Endothelial cell of umbilical vein (primary cell): ENCODE data around the gene FNBP1L. TPM values are rescaled to one million over a fixed set of nuclear protein-coding genes. Genes with fewer than 3 reads are reported as not detected.
A peak's percentile ranks its signal among the peaks of the same experiment; 100 is the strongest.

ENCODE experiments used
- BruUV-seq: library from RNA; stranded (reverse); fragments of 400-500 nt; replicated peaks from 2 replicates; lab custom pipeline; 2021; lab: Mats Ljungman, UMichigan
- CTCF ChIA-PET: fragments of 300-600, 350-600 bp; sonication (Branson Sonifier 250); formaldehyde crosslinking; loops from one replicate; lab custom pipeline; 2021; ENCODE audit warnings: antibody characterized with exemption, inconsistent platforms; lab: Charles Lee
- POLR2A ChIA-PET: fragments of 300-600, 350-600 bp; sonication (Branson Sonifier 250); formaldehyde crosslinking; loops from one replicate; lab custom pipeline; 2021; ENCODE audit warnings: antibody characterized with exemption, inconsistent platforms; lab: Charles Lee
- DNase-seq: peaks from one replicate; pipeline ENCODE4 v3.0.0-alpha.2; 2011; ENCODE audit warnings: low read depth, low spot score
- FAIRE-seq: peaks from 2 replicates; lab custom pipeline; 2011; peaks lifted over from hg19 to GRCh38; lab: Jason Lieb, UNC
- H2AFZ ChIP-seq: 2 replicates; pipeline ENCODE4 v1.6.0; 2012; ENCODE audit warnings: low read depth, low read length, control low read depth, inconsistent platforms
- H3K27ac ChIP-seq: 2 replicates; pipeline ENCODE4 v1.5.1; 2011; ENCODE audit warnings: low read depth, mild to moderate bottlenecking, control low read depth, low read length, moderate library complexity; ENCODE audit not compliant: insufficient read depth
- H3K27me3 ChIP-seq, 2 experiments: 2 replicates each; pipeline versions ENCODE4 v1.6.0 to v1.6.1; 2011; ENCODE audit warnings: low read length in 2 of 2, mixed read lengths in 1 of 2; ENCODE audit not compliant: control insufficient read depth in 2 of 2, insufficient read depth in 2 of 2
- H3K36me3 ChIP-seq, 2 experiments: 2 replicates in 1 of 2; 3 replicates in 1 of 2; pipeline ENCODE4 v1.5.1; 2011; ENCODE audit warnings: low read length in 2 of 2, mild to moderate bottlenecking in 1 of 2, moderate library complexity in 1 of 2; ENCODE audit not compliant: control insufficient read depth in 2 of 2, insufficient read depth in 2 of 2; ENCODE audit errors: extremely low read depth in 1 of 2
- H3K4me1 ChIP-seq: 3 replicates; pipeline ENCODE4 v1.5.1; 2011; ENCODE audit warnings: mild to moderate bottlenecking, low read length; ENCODE audit not compliant: control insufficient read depth, insufficient read depth; ENCODE audit errors: extremely low read depth
- H3K4me2 ChIP-seq: 2 replicates; pipeline ENCODE4 v1.6.1; 2011; ENCODE audit warnings: low read length, control low read depth, mixed read lengths; ENCODE audit not compliant: insufficient read depth
- H3K4me3 ChIP-seq, 3 experiments: fragments of 200-600 bp in 1 of 3; sonication (generic), shearing (Covaris generic) in 1 of 3; replicated peaks in 1 of 3; 2 replicates each; pipeline ENCODE4 v1.5.1; 2011 to 2016; ENCODE audit warnings: control low read depth in 3 of 3, low read length in 3 of 3, mild to moderate bottlenecking in 2 of 3, inconsistent platforms in 1 of 3, low read depth in 1 of 3, moderate library complexity in 1 of 3; ENCODE audit not compliant: insufficient read depth in 1 of 3
- H3K79me2 ChIP-seq: 2 replicates; pipeline ENCODE4 v1.6.0; 2012; ENCODE audit warnings: low read length, inconsistent platforms; ENCODE audit not compliant: control insufficient read depth, insufficient read depth
- H3K9ac ChIP-seq: replicated peaks from 2 replicates; pipeline ENCODE3; 2011; ENCODE audit warnings: low read length, control low read depth; ENCODE audit not compliant: insufficient read depth; ENCODE audit errors: extremely low read depth
- H3K9me1 ChIP-seq: replicated peaks from 3 replicates; pipeline ENCODE4 v1.6.0; 2011; ENCODE audit warnings: mild to moderate bottlenecking, low read length; ENCODE audit not compliant: control insufficient read depth, insufficient read depth; ENCODE audit errors: extremely low read depth
- H3K9me3 ChIP-seq: replicated peaks from 2 replicates; pipeline ENCODE4 v1.5.1; 2012; ENCODE audit warnings: low read length, inconsistent platforms; ENCODE audit not compliant: control insufficient read depth, insufficient read depth
- H4K20me1 ChIP-seq: replicated peaks from 2 replicates; pipeline ENCODE3; 2011; ENCODE audit warnings: mild to moderate bottlenecking, low read length; ENCODE audit not compliant: control insufficient read depth, insufficient read depth; ENCODE audit errors: extremely low read depth
- EZH2 ChIP-seq: IDR thresholded peaks from 2 replicates; pipeline ENCODE4 v1.6.1; 2012; ENCODE audit warnings: borderline replicate concordance, low read depth, mild to moderate bottlenecking, moderate library complexity, low read length, inconsistent platforms; ENCODE audit not compliant: severe bottlenecking
- FOS ChIP-seq: IDR thresholded peaks from 2 replicates; pipeline ENCODE4 v1.6.1; 2011; ENCODE audit warnings: mild to moderate bottlenecking, low read length, moderate library complexity, borderline replicate concordance; ENCODE audit not compliant: insufficient read depth
- GATA2 ChIP-seq: IDR thresholded peaks from 2 replicates; pipeline ENCODE4 v1.7.0; 2011; ENCODE audit warnings: low read depth, mild to moderate bottlenecking, moderate library complexity, mixed read lengths, low read length; ENCODE audit not compliant: insufficient read length, insufficient read depth
- JUN ChIP-seq: IDR thresholded peaks from 2 replicates; pipeline ENCODE4 v1.6.1; 2011; ENCODE audit warnings: borderline replicate concordance, low read depth; ENCODE audit not compliant: insufficient read length, insufficient read depth
- MYC ChIP-seq: IDR thresholded peaks from one replicate; pipeline ENCODE4 v1.6.1; 2011; ENCODE audit warnings: mild to moderate bottlenecking, low read depth, low read length
- POLR2A ChIP-seq: IDR thresholded peaks from 2 replicates; pipeline ENCODE4 v1.6.1; 2012; ENCODE audit warnings: low read depth, mild to moderate bottlenecking, control low read depth, low read length
- POLR2AphosphoS5 ChIP-seq: IDR thresholded peaks from 2 replicates; pipeline ENCODE4 v1.6.1; 2012; ENCODE audit warnings: low read depth, mild to moderate bottlenecking, control low read depth, low read length, moderate library complexity; ENCODE audit not compliant: insufficient read depth
- dilution Hi-C: fragments of 300-500 bp; cut with MboI; formaldehyde crosslinking; loops from one replicate; pipeline ENCODE4 v1.15.0; 2019; ENCODE audit warnings: low sequenced_read_pairs; ENCODE audit not compliant: extremely low pct_ligation_motif_present
- intact Hi-C: fragments of 100-400 bp; cut with micrococcal nuclease; formaldehyde crosslinking; loops from one replicate; pipeline ENCODE4 v1.10.0; 2022
- polyA plus RNA-seq, 4 experiments: library from polyadenylated mRNA; depleted of rRNA in 3 of 4; stranded (reverse) in 3 of 4; unstranded in 1 of 4; fragments of >200 nt; gene quantifications; 2 replicates each; pipeline versions ENCODE4 v1.2.1 to v1.2.3, GENCODE V29; 2011 to 2012; ENCODE audit warnings: missing spikeins in 1 of 4
- total RNA-seq: library from RNA; stranded (reverse); gene quantifications from 2 replicates; pipeline ENCODE4 v1.2.3, GENCODE V29; 2021
- TF ChIP-seq, protein P1 (sequence below): IDR thresholded peaks from 2 replicates; pipeline ENCODE4 v1.6.1; 2011; ENCODE audit not compliant: insufficient read depth, insufficient read length
- TF ChIP-seq, protein P2 (sequence below), 2 donors: IDR thresholded peaks; 1 replicate in 1 of 2; 2 replicates in 1 of 2; pipeline ENCODE4 v1.5.1; 2011; ENCODE audit warnings: low read length in 2 of 2, mild to moderate bottlenecking in 2 of 2, moderate library complexity in 2 of 2, control low read depth in 1 of 2, inconsistent platforms in 1 of 2, low read depth in 1 of 2; ENCODE audit not compliant: insufficient read depth in 1 of 2; ENCODE audit errors: extremely low read depth in 1 of 2

Gene FNBP1L
- total and polyA plus RNA-seq, 2 donors (not counting 3 experiments of a cell fraction or from before 2014, with no cell fraction given), result 28.1 to 56.4 TPM

DNA sequence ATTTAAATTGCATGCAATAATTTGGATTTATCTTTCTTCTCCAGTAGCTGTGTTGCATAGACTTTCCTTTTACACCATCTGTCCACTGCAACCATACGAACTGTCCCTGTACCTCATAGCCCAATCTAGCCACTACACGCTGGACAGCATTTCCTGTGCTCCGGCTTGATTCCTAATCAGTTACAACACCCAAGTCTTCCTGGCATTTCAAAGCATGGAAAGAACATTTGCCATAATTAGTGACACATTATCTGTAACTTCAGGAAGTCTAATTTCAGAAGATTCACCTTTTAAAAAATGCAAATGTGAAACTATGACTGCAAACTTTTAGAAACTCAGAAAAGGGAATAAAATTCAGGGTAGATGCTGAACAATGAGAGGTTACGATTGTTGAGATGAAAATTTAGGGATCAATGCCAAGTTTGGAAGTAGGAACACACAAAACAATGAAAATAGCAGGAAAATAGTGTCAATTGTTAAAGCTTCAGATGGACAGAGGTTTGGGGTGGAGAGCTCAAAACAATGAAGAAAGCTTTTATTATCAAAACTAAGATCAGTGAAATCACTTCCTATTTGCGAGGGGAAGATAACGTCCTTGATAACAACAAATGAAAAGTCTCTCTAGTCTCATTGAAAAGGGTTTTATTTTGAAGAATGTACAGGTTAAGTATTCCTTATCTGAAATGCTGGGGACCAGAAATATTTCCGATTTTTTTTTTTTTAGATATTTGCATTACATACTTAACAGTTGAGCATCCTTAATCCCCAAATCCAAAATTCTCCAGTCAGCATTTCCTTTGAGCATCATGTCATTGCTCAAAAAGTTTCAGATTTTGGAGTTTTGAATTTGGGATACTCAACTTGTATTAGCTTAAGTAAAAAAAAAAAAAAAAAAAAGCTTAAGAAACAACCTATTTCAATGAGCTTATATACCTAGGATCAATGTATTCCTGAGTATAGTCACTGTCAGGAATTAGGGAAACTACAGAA, 107.3 kb downstream of the FNBP1L start:
- peak; percentile 69 for FAIRE-seq
- Histone ChIP-seq H4K20me1 (no peaks in the 10 kb centered on the region), H3K27ac (peak overlapping the region; percentile 56), H3K27me3 (no peaks in the 10 kb centered on the region), H3K9ac (peak overlapping the region; percentile 6), H3K9me1 (no peaks in the 10 kb centered on the region), H3K4me3 (peak overlapping the region in 1 of 3 experiments; percentile 25), H3K4me2 (peak overlapping the region; percentile 71), H3K4me1 (peaks cover 58% of the 10 kb centered on the region), H3K36me3 (peaks cover 4 to 9% of the 10 kb centered on the region in 2 experiments), H3K9me3 (no peaks in the 10 kb centered on the region), H2AFZ (no peak overlapping the region), H3K79me2 (no peaks in the 10 kb centered on the region)
- dilution Hi-C loops (no loop called here), intact Hi-C loops (loop anchor here (1.0 to 2.0 kb wide), 5 partner anchors 12 to 290 kb away; no protein-coding TSS in a partner anchor)
- BruUV-seq, result no TSS peak
- ChIA-PET POLR2A (interaction anchor here (1.1 kb wide), 1 partner anchor 107 kb away, joined by 4 read pairs; the partner anchor contains the start of gene FNBP1L), CTCF (interaction anchor here (0.6 to 2.4 kb wide), 11 partner anchors 10 to 293 kb away, joined by 3 to 10 read pairs (median 3); partner anchors contain the start of gene FNBP1L)
- TF ChIP-seq MYC (no peak), JUN (peak; percentile 81), GATA2 (peak; percentile 92), FOS (peak; percentile 30), POLR2AphosphoS5 (no peak), EZH2 (no peak), POLR2A (no peak)
- TF ChIP-seq, protein P1, sequence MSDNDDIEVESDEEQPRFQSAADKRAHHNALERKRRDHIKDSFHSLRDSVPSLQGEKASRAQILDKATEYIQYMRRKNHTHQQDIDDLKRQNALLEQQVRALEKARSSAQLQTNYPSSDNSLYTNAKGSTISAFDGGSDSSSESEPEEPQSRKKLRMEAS, result no peak
- TF ChIP-seq, protein P2, sequence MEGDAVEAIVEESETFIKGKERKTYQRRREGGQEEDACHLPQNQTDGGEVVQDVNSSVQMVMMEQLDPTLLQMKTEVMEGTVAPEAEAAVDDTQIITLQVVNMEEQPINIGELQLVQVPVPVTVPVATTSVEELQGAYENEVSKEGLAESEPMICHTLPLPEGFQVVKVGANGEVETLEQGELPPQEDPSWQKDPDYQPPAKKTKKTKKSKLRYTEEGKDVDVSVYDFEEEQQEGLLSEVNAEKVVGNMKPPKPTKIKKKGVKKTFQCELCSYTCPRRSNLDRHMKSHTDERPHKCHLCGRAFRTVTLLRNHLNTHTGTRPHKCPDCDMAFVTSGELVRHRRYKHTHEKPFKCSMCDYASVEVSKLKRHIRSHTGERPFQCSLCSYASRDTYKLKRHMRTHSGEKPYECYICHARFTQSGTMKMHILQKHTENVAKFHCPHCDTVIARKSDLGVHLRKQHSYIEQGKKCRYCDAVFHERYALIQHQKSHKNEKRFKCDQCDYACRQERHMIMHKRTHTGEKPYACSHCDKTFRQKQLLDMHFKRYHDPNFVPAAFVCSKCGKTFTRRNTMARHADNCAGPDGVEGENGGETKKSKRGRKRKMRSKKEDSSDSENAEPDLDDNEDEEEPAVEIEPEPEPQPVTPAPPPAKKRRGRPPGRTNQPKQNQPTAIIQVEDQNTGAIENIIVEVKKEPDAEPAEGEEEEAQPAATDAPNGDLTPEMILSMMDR (IDR thresholded peaks at IDR 0.05; ENCODE audit: extremely low read depth in 1 of 2, insufficient read depth in 1 of 2, low read depth in 1 of 2, low read length in 2 of 2), result no peak
- peak; percentile 79 for DNase-seq
